ENCODE data around the gene NTN3.

DNA sequence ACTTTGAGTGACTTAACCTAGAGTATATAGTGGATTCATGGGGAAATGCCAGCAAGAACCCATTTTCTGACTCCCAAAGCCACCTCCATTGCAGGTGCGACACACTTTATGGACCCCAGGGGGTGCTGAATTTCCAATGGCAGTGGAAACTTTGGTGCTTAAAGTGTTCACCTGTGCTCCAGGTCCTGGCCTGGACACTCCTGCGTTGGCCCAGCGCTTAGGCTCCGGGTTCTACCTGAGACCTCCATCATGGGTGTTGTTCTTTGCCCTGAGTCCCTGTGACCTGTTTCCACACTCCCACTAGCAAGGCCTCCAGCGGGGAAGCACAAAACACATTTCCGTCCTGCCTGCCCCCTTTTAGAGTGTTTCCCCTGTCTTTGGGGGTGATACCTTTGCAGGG is 38.8 kb upstream of the NTN3 start:
- TF ChIP-seq, protein P1, sequence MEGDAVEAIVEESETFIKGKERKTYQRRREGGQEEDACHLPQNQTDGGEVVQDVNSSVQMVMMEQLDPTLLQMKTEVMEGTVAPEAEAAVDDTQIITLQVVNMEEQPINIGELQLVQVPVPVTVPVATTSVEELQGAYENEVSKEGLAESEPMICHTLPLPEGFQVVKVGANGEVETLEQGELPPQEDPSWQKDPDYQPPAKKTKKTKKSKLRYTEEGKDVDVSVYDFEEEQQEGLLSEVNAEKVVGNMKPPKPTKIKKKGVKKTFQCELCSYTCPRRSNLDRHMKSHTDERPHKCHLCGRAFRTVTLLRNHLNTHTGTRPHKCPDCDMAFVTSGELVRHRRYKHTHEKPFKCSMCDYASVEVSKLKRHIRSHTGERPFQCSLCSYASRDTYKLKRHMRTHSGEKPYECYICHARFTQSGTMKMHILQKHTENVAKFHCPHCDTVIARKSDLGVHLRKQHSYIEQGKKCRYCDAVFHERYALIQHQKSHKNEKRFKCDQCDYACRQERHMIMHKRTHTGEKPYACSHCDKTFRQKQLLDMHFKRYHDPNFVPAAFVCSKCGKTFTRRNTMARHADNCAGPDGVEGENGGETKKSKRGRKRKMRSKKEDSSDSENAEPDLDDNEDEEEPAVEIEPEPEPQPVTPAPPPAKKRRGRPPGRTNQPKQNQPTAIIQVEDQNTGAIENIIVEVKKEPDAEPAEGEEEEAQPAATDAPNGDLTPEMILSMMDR (IDR thresholded peaks at IDR 0.05) = no peak
- TF ChIP-seq POLR2A (IDR thresholded peaks at IDR 0.05) = no peak
